Ovary (tissue), 9 donors: ENCODE measurements around the gene NEIL1. TPM values are rescaled to one million over a fixed set of nuclear protein-coding genes. Genes with fewer than 3 reads are reported as not detected.
"Not testable (repeated sequence)": the region's sequence is repeated elsewhere in the genome, so short reads cannot be mapped to it uniquely, and the experiment has no call there.

Experiments
- DNase-seq, 5 donors: peaks; one replicate each; pipeline ENCODE4 v3.0.0-alpha.2; 2019 to 2020
- H3K27ac ChIP-seq, 2 donors: fragments of 200-600 bp; one replicate each; pipeline versions ENCODE4 v1.5.1 to v1.8.0; 2019 to 2022
- H3K27me3 ChIP-seq: fragments of 200-600 bp; one replicate; pipeline ENCODE4 v1.8.0; 2022
- H3K36me3 ChIP-seq: fragments of 200-600 bp; sonication (generic); one replicate; pipeline ENCODE4 v1.5.1; 2019
- H3K4me1 ChIP-seq: one replicate; pipeline ENCODE4 v1.8.1; 2013; ENCODE audit warnings: mild to moderate bottlenecking, moderate library complexity; ENCODE audit not compliant: insufficient read depth
- H3K4me3 ChIP-seq: fragments of 200-600 bp; sonication (generic); one replicate; pipeline ENCODE4 v1.5.1; 2017
- H3K9me3 ChIP-seq, 2 donors: fragments of 200-600 bp in 1 of 2; sonication (generic) in 1 of 2; one replicate each; pipeline versions ENCODE4 v1.5.1 to v1.8.1; 2013 to 2019; ENCODE audit warnings: mild to moderate bottlenecking in 1 of 2, moderate library complexity in 1 of 2
- CTCF ChIP-seq, 3 donors: fragments of 450-650 bp in 2 of 3; fragments of 200-600 bp in 1 of 3; IDR thresholded peaks; one replicate each; pipeline versions ENCODE4 v1.5.1 to v1.8.0; 2016 to 2022; ENCODE audit warnings: antibody characterized with exemption in 3 of 3, mild to moderate bottlenecking in 1 of 3
- EP300 ChIP-seq: sonication (generic); formaldehyde crosslinking; IDR thresholded peaks from one replicate; pipeline ENCODE4 v1.6.1; 2017; ENCODE audit warnings: antibody characterized with exemption
- POLR2A ChIP-seq: fragments of 450-650 bp; IDR thresholded peaks from one replicate; pipeline ENCODE4 v1.6.1; 2017; ENCODE audit warnings: antibody characterized with exemption, mild to moderate bottlenecking, moderate library complexity
- whole genome bisulfite sequencing, 3 donors: extraction: QIAGEN DNeasy Blood & Tissue Kit in 1 of 3; methylation state at CpG; one replicate each; pipeline versions ENCODE4 v1.1.5 to v1.1.7; 2013 to 2017; 5-methylcytosine and 5-hydroxymethylcytosine counted together
- intact Hi-C, 4 donors: fragments of 100-400 bp; cut with DNase I; formaldehyde crosslinking; loops; one replicate each; pipeline versions ENCODE4 v1.11.0 to v1.15.1; 2022 to 2023
- microRNA counts: library from miRNA; unstranded; fragments of <30 nt; microRNA quantifications from one replicate; lab custom pipeline; 2016
- microRNA-seq, 3 donors: library from miRNA; unstranded; fragments of <30 nt; microRNA quantifications; one replicate each; pipeline versions ENCODE4 to v1.2.0, GENCODE V29; 2019 to 2020
- polyA plus RNA-seq, 2 donors: library from polyadenylated mRNA; stranded (reverse); fragments of 200-250 nt in 1 of 2; fragments of 350-450 nt in 1 of 2; fragmentation: Illumina TruSeq in 1 of 2; extraction: RNeasy Lipid Tissue Mini Kit (QIAGEN cat#74804) in 1 of 2; gene quantifications; one replicate each; pipeline ENCODE4 v1.2.3, GENCODE V29; 2013 to 2014
- total RNA-seq, 7 donors: library from RNA; depleted of rRNA in 2 of 7; stranded (reverse); fragments of >200 nt in 2 of 7; fragmentation: NEBNext Ultra II Directional in 3 of 7; extraction: Animal tissue kit (Norgen Biotek cat#: 25700) in 3 of 7; gene quantifications; one replicate each; pipeline versions ENCODE4 v1.1.0 to v1.2.4, GENCODE V29; 2016 to 2023
- donor health status: DM: no; HTN: no; CAD: no; lungs with moderate emphysema.
- donor health status: DM: no; HTN: no; CAD: no.
- donor health status: Bipolar disorder and iron deficiency.
- donor health status: DM: yes; HTN: yes; CAD: no.
- donor health status: DM: no; HTN: no; CAD: no.
- donor health status: DM: yes; HTN: yes; CAD: no.

The NEIL1 gene
- total and polyA plus RNA-seq, 9 donors = 8.1 to 80.2 (median 31.5) TPM

DNA sequence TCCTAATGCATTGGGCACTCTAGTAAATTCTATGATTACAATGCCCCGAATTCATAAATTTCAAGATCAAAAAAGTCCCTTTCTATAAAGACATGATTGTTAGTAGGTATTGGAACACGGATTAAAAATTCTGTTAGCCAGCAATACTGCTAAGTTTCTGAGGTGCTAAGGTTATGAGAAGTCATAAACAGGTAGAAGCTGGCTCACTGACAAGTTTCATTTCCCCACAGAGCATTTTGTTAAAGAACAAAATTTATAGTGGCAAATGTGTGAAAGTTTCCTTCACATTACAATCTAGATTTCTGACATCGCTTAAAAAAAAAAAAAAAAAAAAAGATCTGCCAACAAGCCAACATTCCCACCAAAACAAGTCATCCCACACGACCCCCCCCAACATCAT lies 33.9 kb downstream of the NEIL1 start:
- Histone ChIP-seq H3K27me3 (no peaks in the 10 kb centered on the region), H3K4me1 (no peaks in the 10 kb centered on the region), H3K27ac (no peak overlapping the region), H3K36me3 (no peaks in the 10 kb centered on the region), H3K9me3 (no peaks in the 10 kb centered on the region), H3K4me3 (no peak overlapping the region)
- no peak for DNase-seq
- TF ChIP-seq POLR2A (no peak), EP300 (no peak), CTCF (IDR thresholded peaks at IDR 0.05) (no peak)
- WGBS, 3 donors = 53 to 70% (median 58%) methylated on average over 4 of the region's 4 CpGs
- intact Hi-C loops = no loop called here

GRCh38 chr15:75383986-75384385 lies 37.1 kb downstream of the NEIL1 start:
- DNase-seq, intact Hi-C loops, H3K4me1 ChIP-seq, H3K36me3 ChIP-seq, H3K27me3 ChIP-seq, H3K27ac ChIP-seq, H3K9me3 ChIP-seq, H3K4me3 ChIP-seq: not testable (repeated sequence)
- WGBS, 3 donors = 89 to 95% (median 93%) methylated on average over 5 of the region's 5 CpGs

- TF ChIP-seq CTCF (IDR thresholded peaks at IDR 0.05) (no peak), EP300 (no peak), POLR2A (no peak)
- no peaks in the 10 kb centered on the region for H3K9me3 ChIP-seq
- no peaks in the 10 kb centered on the region for H3K27me3 ChIP-seq
- no peak overlapping the region for H3K4me3 ChIP-seq
- no peak for DNase-seq
- 78 to 95% (median 86%) methylated on average over 1 of the region's 1 CpG for WGBS, 3 donors
- no peaks in the 10 kb centered on the region for H3K36me3 ChIP-seq
- no peaks in the 10 kb centered on the region for H3K4me1 ChIP-seq
- intact Hi-C loops = no loop called here
- no peak overlapping the region for H3K27ac ChIP-seq
Observed at GRCh38 chr15:75389791-75390382, 43.0 kb downstream of the NEIL1 start.

- Histone ChIP-seq H3K9me3 (no peaks in the 10 kb centered on the region), H3K27ac (no peak overlapping the region), H3K4me3 (no peak overlapping the region), H3K4me1 (no peaks in the 10 kb centered on the region), H3K36me3 (no peaks in the 10 kb centered on the region), H3K27me3 (no peaks in the 10 kb centered on the region)
- no peak for TF ChIP-seq CTCF (IDR thresholded peaks at IDR 0.05)
- TF ChIP-seq EP300 = no peak
- no peak for TF ChIP-seq POLR2A
- WGBS, 3 donors = 76 to 86% (median 78%) methylated on average over 2 of the region's 2 CpGs
- DNase-seq = no peak
- intact Hi-C loops = no loop called here
Observed at GRCh38 chr15:75397494-75397893, 50.7 kb downstream of the NEIL1 start.

GRCh38 chr15:75403892-75404291 lies 57.1 kb downstream of the NEIL1 start:
- no peaks in the 10 kb centered on the region for H3K36me3 ChIP-seq
- intact Hi-C loops = no loop called here
- no peak for DNase-seq
- H3K27me3 ChIP-seq = no peaks in the 10 kb centered on the region
- 83 to 92% (median 87%) methylated on average over 2 of the region's 2 CpGs for WGBS, 3 donors
- TF ChIP-seq POLR2A (no peak), CTCF (IDR thresholded peaks at IDR 0.05) (no peak), EP300 (no peak)
- no peaks in the 10 kb centered on the region for H3K4me1 ChIP-seq
- H3K9me3 ChIP-seq = no peaks in the 10 kb centered on the region
- H3K4me3 ChIP-seq = no peak overlapping the region
- no peak overlapping the region for H3K27ac ChIP-seq

MicroRNAs encoded within 50 kb of the gene (microRNA counts, 767-probe panel; counts per million panel counts)
- 1,402 counts per million, percentile 79 among the panel's probes with 10 or more counts for microRNA hsa-miR-631 (lab: Ali Mortazavi, UCI)

Small RNA genes lying within 50 kb of the gene (microRNA-seq; reads per million reads assigned to microRNA genes)
- gene MIR631 = 0 reads per million in 3 donors

Other genes with a start within 250 kb of the NEIL1 start
- 10 to 100 TPM; 16.8 to 66.1 (median 46.4) TPM for gene C15orf39, start 145.2 kb upstream of the NEIL1 start, total RNA-seq
- 10 to 100 TPM in 1 of 2 donors, 1 to 10 TPM in 1; 4.8 to 19.5 TPM for gene C15orf39, start 145.2 kb upstream of the NEIL1 start, polyA plus RNA-seq
- not detected for gene GOLGA6C, start 88.7 kb upstream of the NEIL1 start, total RNA-seq
- not detected for gene GOLGA6C, start 88.7 kb upstream of the NEIL1 start, polyA plus RNA-seq
- gene GOLGA6D, start 64.2 kb upstream of the NEIL1 start, total RNA-seq = under 1 TPM in 2 of 7 donors, not detected in 5; 0.07 to 0.10 TPM
- gene GOLGA6D, start 64.2 kb upstream of the NEIL1 start, polyA plus RNA-seq = under 1 TPM in 1 of 2 donors, not detected in 1; 0.02 TPM
- gene COMMD4, start 11.0 kb upstream of the NEIL1 start, total RNA-seq = 10 to 100 TPM; 26.2 to 48.6 (median 42.0) TPM
- gene COMMD4, start 11.0 kb upstream of the NEIL1 start, polyA plus RNA-seq = 10 to 100 TPM; 12.1 to 67.9 TPM
- gene MAN2C1, start 21.6 kb downstream of the NEIL1 start, total RNA-seq = 100 to 1,000 TPM; 166 to 277 (median 223) TPM
- 100 to 1,000 TPM in 1 of 2 donors, 10 to 100 TPM in 1; 48.9 to 247 TPM for gene MAN2C1, start 21.6 kb downstream of the NEIL1 start, polyA plus RNA-seq
- gene SIN3A, start 104.7 kb downstream of the NEIL1 start, total RNA-seq = 100 to 1,000 TPM in 4 of 7 donors, 10 to 100 TPM in 3; 40.1 to 115 (median 103) TPM
- gene SIN3A, start 104.7 kb downstream of the NEIL1 start, polyA plus RNA-seq = 10 to 100 TPM; 29.3 to 50.6 TPM
- 10 to 100 TPM; 12.2 to 32.4 (median 21.8) TPM for gene PTPN9, start 232.3 kb downstream of the NEIL1 start, total RNA-seq
- 10 to 100 TPM; 16.9 to 34.8 TPM for gene PTPN9, start 232.3 kb downstream of the NEIL1 start, polyA plus RNA-seq